ENCODE measurements around the gene ZNF213.

ZNF213 gene

GRCh38 chr16:3150346-3151218 is 15.8 kb downstream of the ZNF213 start:
- Histone ChIP-seq H3K36me3 (ENCODE audit: control insufficient read depth, insufficient read depth, low read length) (no peaks in the 10 kb centered on the region), H3K4me1 (ENCODE audit: control insufficient read depth, insufficient read depth, low read length, poor library complexity, severe bottlenecking) (peaks cover 4% of the 10 kb centered on the region), H3K27ac (ENCODE audit: low read depth, low read length, severe bottlenecking) (peak overlapping the region; percentile 81), H3K9me3 (ENCODE audit: control insufficient read depth, low read length) (no peaks in the 10 kb centered on the region), H3K4me3 (ENCODE audit: extremely low read depth, insufficient read depth, low read length, poor library complexity, severe bottlenecking) (peak overlapping the region; percentile 66)
- WGBS, 2 experiments (ENCODE audit: insufficient coverage in 2 of 2), result 2 to 3% methylated on average over 51 to 52 of the region's 62 CpGs

GRCh38 chr16:3152027-3152276 is 17.1 kb downstream of the ZNF213 start:
- H3K9me3 ChIP-seq (ENCODE audit: control insufficient read depth, low read length), result no peaks in the 10 kb centered on the region
- H3K27ac ChIP-seq (ENCODE audit: low read depth, low read length, severe bottlenecking), result peak overlapping the region; percentile 66
- no peaks in the 10 kb centered on the region for H3K36me3 ChIP-seq (ENCODE audit: control insufficient read depth, insufficient read depth, low read length)
- H3K4me1 ChIP-seq (ENCODE audit: control insufficient read depth, insufficient read depth, low read length, poor library complexity, severe bottlenecking), result peaks cover 4% of the 10 kb centered on the region
- WGBS, 2 experiments (ENCODE audit: insufficient coverage in 2 of 2), result 0 to 15% methylated on average over 4 to 9 of the region's 15 CpGs
- H3K4me3 ChIP-seq (ENCODE audit: extremely low read depth, insufficient read depth, low read length, poor library complexity, severe bottlenecking), result peak overlapping the region; percentile 59

GRCh38 chr16:3152277-3152990 is 17.6 kb downstream of the ZNF213 start:
- Histone ChIP-seq H3K27ac (ENCODE audit: low read depth, low read length, severe bottlenecking) (peak overlapping the region; percentile 66), H3K4me3 (ENCODE audit: extremely low read depth, insufficient read depth, low read length, poor library complexity, severe bottlenecking) (peak overlapping the region; percentile 59), H3K4me1 (ENCODE audit: control insufficient read depth, insufficient read depth, low read length, poor library complexity, severe bottlenecking) (peaks cover 4% of the 10 kb centered on the region), H3K36me3 (ENCODE audit: control insufficient read depth, insufficient read depth, low read length) (no peaks in the 10 kb centered on the region), H3K9me3 (ENCODE audit: control insufficient read depth, low read length) (no peaks in the 10 kb centered on the region)
- WGBS, 2 experiments (ENCODE audit: insufficient coverage in 2 of 2), result 0 to 2% methylated on average over 26 to 36 of the region's 42 CpGs

GRCh38 chr16:3152991-3153368 is 18.2 kb downstream of the ZNF213 start:
- peak overlapping the region; percentile 59 for H3K4me3 ChIP-seq (ENCODE audit: extremely low read depth, insufficient read depth, low read length, poor library complexity, severe bottlenecking)
- no peak overlapping the region for H3K27ac ChIP-seq (ENCODE audit: low read depth, low read length, severe bottlenecking)
- no peaks in the 10 kb centered on the region for H3K36me3 ChIP-seq (ENCODE audit: control insufficient read depth, insufficient read depth, low read length)
- WGBS, 2 experiments (ENCODE audit: insufficient coverage in 2 of 2), result 12 to 86% methylated on average over 1 to 5 of the region's 8 CpGs
- H3K4me1 ChIP-seq (ENCODE audit: control insufficient read depth, insufficient read depth, low read length, poor library complexity, severe bottlenecking), result peaks cover 4% of the 10 kb centered on the region
- no peaks in the 10 kb centered on the region for H3K9me3 ChIP-seq (ENCODE audit: control insufficient read depth, low read length)

GRCh38 chr16:3155181-3155580 is 20.4 kb downstream of the ZNF213 start:
- H3K4me3 ChIP-seq (ENCODE audit: extremely low read depth, insufficient read depth, low read length, poor library complexity, severe bottlenecking), result no peak overlapping the region
- H3K4me1 ChIP-seq (ENCODE audit: control insufficient read depth, insufficient read depth, low read length, poor library complexity, severe bottlenecking), result no peaks in the 10 kb centered on the region
- H3K36me3 ChIP-seq (ENCODE audit: control insufficient read depth, insufficient read depth, low read length), result no peaks in the 10 kb centered on the region
- no peak overlapping the region for H3K27ac ChIP-seq (ENCODE audit: low read depth, low read length, severe bottlenecking)
- no peaks in the 10 kb centered on the region for H3K9me3 ChIP-seq (ENCODE audit: control insufficient read depth, low read length)
- 92 to 96% methylated on average over 1 to 2 of the region's 2 CpGs for WGBS, 2 experiments (ENCODE audit: insufficient coverage in 2 of 2)

- 91 to 100% methylated on average over 2 to 3 of the region's 3 CpGs for WGBS, 2 experiments (ENCODE audit: insufficient coverage in 2 of 2)
- Histone ChIP-seq H3K36me3 (ENCODE audit: control insufficient read depth, insufficient read depth, low read length) (no peaks in the 10 kb centered on the region), H3K9me3 (ENCODE audit: control insufficient read depth, low read length) (no peaks in the 10 kb centered on the region), H3K27ac (ENCODE audit: low read depth, low read length, severe bottlenecking) (no peak overlapping the region), H3K4me1 (ENCODE audit: control insufficient read depth, insufficient read depth, low read length, poor library complexity, severe bottlenecking) (no peaks in the 10 kb centered on the region), H3K4me3 (ENCODE audit: extremely low read depth, insufficient read depth, low read length, poor library complexity, severe bottlenecking) (no peak overlapping the region)
Measured at GRCh38 chr16:3155972-3156371, 21.1 kb downstream of the ZNF213 start.

GRCh38 chr16:3157229-3158025 is 22.6 kb downstream of the ZNF213 start:
- H3K27ac ChIP-seq (ENCODE audit: low read depth, low read length, severe bottlenecking), result no peak overlapping the region
- no peaks in the 10 kb centered on the region for H3K4me1 ChIP-seq (ENCODE audit: control insufficient read depth, insufficient read depth, low read length, poor library complexity, severe bottlenecking)
- 1% methylated on average over 41 to 52 of the region's 59 CpGs for WGBS, 2 experiments (ENCODE audit: insufficient coverage in 2 of 2)
- no peaks in the 10 kb centered on the region for H3K9me3 ChIP-seq (ENCODE audit: control insufficient read depth, low read length)
- no peaks in the 10 kb centered on the region for H3K36me3 ChIP-seq (ENCODE audit: control insufficient read depth, insufficient read depth, low read length)
- peak overlapping the region; percentile 59 for H3K4me3 ChIP-seq (ENCODE audit: extremely low read depth, insufficient read depth, low read length, poor library complexity, severe bottlenecking)

- Histone ChIP-seq H3K36me3 (ENCODE audit: control insufficient read depth, insufficient read depth, low read length) (no peaks in the 10 kb centered on the region), H3K9me3 (ENCODE audit: control insufficient read depth, low read length) (no peaks in the 10 kb centered on the region), H3K4me3 (ENCODE audit: extremely low read depth, insufficient read depth, low read length, poor library complexity, severe bottlenecking) (peak overlapping the region; percentile 59), H3K4me1 (ENCODE audit: control insufficient read depth, insufficient read depth, low read length, poor library complexity, severe bottlenecking) (no peaks in the 10 kb centered on the region), H3K27ac (ENCODE audit: low read depth, low read length, severe bottlenecking) (peak overlapping the region; percentile 69)
- WGBS, 2 experiments (ENCODE audit: insufficient coverage in 2 of 2), result 2% methylated on average over 15 to 26 of the region's 27 CpGs
Measured at GRCh38 chr16:3158026-3158509, 23.2 kb downstream of the ZNF213 start.

GRCh38 chr16:3158510-3159314 is 23.9 kb downstream of the ZNF213 start:
- H3K27ac ChIP-seq (ENCODE audit: low read depth, low read length, severe bottlenecking), result peak overlapping the region; percentile 78
- H3K9me3 ChIP-seq (ENCODE audit: control insufficient read depth, low read length), result no peaks in the 10 kb centered on the region
- H3K36me3 ChIP-seq (ENCODE audit: control insufficient read depth, insufficient read depth, low read length), result no peaks in the 10 kb centered on the region
- no peaks in the 10 kb centered on the region for H3K4me1 ChIP-seq (ENCODE audit: control insufficient read depth, insufficient read depth, low read length, poor library complexity, severe bottlenecking)
- WGBS, 2 experiments (ENCODE audit: insufficient coverage in 2 of 2), result 0 to 1% methylated on average over 40 to 49 of the region's 70 CpGs
- H3K4me3 ChIP-seq (ENCODE audit: extremely low read depth, insufficient read depth, low read length, poor library complexity, severe bottlenecking), result peak overlapping the region; percentile 59

All from mesodermal cell (in vitro differentiated cells).